ENCODE data around the gene AGBL5.

Gene AGBL5

DNA sequence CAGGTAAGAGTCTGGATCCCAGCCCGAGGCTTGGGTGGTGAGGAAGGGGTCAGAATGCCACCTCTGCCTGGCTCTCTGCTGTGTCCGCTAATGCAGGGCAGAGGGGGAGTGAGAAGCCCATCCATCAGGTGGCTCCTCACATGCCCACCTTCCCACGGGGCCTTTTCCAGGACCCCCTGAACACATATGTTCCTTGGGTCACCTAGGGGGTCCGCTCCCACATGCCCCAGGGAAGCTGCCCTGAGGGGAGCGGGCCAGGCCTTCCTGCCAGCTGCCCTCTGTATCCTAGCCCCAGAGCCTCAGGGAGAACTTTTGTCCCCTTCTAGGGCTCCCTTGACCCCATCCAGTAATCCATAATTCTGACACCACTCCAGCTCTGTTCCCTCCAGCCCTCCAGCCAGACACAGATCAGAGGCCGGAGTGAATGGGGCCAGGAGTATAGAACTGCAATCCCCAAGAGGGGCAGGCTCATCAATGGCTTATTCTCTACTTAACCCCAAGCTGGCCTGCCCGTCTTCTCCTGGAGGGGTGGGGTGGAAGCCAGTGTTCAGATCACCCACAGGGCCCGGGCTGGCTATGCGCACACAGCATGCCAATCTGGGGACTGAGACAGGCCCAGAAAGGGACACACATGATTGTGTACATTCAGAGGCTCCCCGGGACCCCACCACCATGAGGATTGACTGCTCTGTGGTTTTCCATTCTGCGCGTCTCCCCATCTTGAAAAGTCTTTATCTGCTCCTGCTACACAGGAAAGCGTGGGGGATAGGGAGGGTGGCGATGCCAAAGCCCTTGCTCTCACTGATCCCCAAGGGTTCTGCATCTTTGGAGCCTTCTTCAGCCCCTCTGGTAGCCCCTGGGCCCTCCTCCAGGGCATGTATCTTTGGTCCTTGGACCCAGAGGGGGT lies 28.0 kb downstream of the AGBL5 start:
- DNase-seq = no peak

DNA sequence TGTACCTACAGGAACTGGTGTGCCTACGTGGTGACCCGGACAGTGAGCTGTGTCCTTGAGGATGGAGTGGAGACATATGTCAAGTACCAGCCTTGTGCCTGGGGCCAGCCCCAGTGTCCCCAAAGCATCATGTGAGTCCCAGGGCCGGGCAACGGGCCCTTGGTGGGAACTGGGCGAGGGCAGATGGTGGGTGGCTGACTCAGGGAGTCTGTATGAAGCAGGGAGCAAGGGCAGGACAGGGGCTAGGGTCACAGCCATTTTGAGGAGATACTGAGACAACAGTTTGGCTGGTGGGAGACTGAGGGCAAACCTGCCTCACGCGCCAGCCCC lies 28.6 kb downstream of the AGBL5 start:
- DNase-seq = no peak

DNA sequence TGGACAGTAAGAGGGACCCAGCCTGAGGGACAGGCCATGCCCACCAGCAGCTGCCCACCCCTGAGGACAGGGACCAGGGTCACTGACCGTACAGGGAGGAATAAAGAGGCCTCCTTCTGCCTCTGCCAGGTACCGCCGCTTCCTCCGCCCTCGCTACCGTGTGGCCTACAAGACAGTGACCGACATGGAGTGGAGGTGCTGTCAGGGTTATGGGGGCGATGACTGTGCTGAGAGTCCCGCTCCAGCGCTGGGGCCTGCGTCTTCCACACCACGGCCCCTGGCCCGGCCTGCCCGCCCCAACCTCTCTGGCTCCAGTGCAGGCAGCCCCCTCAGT lies 29.1 kb downstream of the AGBL5 start:
- DNase-seq = no peak

DNA sequence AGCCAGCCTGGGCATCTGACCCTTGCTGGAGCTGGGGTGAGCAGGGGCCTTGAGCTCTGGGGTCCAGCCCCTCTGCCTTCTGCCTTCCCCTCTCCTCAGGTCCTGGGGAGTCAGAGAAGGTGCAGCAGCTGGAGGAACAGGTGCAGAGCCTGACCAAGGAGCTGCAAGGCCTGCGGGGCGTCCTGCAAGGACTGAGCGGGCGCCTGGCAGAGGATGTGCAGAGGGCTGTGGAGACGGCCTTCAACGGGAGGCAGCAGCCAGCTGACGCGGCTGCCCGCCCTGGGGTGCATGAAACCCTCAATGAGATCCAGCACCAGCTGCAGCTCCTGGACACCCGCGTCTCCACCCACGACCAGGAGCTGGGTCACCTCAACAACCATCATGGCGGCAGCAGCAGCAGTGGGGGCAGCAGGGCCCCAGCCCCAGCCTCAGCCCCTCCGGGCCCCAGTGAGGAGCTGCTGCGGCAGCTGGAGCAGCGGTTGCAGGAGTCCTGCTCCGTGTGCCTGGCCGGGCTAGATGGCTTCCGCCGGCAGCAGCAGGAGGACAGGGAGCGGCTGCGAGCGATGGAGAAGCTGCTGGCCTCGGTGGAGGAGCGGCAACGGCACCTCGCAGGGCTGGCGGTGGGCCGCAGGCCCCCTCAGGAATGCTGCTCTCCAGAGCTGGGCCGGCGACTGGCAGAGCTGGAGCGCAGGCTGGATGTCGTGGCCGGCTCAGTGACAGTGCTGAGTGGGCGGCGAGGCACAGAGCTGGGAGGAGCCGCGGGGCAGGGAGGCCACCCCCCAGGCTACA lies 30.7 kb downstream of the AGBL5 start:
- DNase-seq = no peak

DNA sequence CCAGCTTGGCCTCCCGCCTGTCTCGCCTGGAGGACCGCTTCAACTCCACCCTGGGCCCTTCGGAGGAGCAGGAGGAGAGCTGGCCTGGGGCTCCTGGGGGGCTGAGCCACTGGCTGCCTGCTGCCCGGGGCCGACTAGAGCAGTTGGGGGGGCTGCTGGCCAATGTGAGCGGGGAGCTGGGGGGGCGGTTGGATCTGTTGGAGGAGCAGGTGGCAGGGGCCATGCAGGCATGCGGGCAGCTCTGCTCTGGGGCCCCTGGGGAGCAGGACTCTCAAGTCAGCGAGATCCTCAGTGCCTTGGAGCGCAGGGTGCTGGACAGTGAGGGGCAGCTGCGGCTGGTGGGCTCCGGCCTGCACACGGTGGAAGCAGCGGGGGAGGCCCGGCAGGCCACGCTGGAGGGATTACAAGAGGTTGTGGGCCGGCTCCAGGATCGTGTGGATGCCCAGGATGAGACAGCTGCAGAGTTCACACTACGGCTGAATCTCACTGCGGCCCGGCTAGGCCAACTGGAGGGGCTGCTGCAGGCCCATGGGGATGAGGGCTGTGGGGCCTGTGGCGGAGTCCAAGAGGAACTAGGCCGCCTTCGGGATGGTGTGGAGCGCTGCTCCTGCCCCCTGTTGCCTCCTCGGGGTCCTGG lies 31.4 kb downstream of the AGBL5 start:
- no peak for DNase-seq

DNA sequence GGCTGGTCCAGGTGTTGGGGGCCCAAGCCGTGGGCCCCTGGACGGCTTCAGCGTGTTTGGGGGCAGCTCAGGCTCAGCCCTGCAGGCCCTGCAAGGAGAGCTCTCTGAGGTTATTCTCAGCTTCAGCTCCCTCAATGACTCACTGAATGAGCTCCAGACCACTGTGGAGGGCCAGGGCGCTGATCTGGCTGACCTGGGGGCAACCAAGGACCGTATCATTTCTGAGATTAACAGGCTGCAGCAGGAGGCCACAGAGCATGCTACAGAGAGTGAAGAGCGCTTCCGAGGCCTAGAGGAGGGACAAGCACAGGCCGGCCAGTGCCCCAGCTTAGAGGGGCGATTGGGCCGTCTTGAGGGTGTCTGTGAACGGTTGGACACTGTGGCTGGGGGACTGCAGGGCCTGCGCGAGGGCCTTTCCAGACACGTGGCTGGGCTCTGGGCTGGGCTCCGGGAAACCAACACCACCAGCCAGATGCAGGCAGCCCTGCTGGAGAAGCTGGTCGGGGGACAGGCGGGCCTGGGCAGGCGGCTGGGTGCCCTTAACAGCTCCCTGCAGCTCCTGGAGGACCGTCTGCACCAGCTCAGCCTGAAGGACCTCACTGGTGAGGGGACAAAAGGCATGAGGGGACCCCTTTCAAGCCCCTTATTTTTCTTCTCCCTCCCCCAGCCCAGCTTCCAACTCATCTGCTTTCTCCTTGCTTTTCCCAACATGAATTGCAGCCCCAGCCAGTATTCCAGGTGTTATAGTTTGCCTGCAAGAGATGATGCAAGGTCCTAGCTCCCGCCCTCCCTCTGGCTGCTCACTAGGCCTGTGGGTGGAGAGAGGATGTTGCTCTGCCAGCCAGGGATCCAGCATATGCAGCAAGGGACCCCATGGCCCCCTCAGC lies 32.2 kb downstream of the AGBL5 start:
- DNase-seq = no peak

DNA sequence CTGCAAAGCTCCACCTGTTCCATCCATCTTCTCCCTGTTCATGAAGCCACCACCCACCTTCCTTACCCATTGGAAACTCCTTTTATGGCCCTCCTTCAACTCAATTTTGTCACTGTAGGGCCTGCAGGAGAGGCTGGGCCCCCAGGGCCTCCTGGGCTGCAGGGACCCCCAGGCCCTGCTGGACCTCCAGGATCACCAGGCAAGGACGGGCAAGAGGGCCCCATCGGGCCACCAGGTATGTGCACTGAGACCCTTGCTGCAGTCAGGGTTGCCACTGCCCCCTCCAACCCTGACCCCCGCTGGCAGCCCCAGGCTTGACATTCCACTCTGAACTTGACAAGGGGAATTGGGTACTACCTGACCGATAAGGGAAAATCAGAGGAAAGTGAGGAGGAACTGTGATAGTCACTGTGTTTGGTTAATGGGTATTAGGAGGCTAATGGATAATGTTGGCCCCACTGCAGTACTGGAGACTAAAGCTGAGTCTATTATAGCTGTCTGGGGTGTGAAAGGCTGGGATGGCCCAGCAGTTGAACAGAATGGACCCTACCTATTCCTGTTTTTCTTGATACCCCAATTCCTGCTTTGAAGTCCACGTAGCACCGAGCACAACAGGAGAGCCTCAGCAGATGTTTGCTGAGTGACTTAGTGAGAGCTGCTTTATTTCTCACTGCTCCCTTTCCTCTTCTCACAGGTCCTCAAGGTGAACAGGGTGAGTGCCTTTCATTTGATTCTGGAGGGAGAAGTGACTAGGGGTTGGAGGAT lies 33.0 kb downstream of the AGBL5 start:
- no peak for DNase-seq

DNA sequence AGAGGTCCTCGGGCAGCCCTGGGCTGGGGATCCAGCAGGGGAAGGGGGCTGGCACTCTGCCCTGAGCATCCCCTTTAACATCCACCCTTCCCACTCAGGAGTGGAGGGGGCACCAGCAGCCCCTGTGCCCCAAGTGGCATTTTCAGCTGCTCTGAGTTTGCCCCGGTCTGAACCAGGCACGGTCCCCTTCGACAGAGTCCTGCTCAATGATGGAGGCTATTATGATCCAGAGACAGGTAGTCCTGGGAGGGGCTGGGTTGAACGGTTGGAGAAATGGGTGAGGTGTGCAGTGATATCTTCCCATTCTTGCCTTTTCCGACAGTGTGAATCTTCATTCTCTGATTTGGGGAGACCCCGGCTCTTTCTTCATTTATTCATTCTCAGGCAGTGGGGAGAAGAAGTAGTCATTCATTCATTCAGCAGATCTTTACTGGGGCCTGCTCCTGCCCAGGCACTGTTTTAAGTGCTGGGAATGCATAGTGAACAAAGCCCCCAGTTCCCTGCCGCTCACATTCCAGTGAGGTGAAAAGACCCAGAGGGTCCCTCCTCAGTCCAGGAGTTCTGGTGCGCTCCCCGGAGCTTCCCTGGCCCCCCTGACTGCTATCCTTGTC lies 33.7 kb downstream of the AGBL5 start:
- no peak for DNase-seq

DNA sequence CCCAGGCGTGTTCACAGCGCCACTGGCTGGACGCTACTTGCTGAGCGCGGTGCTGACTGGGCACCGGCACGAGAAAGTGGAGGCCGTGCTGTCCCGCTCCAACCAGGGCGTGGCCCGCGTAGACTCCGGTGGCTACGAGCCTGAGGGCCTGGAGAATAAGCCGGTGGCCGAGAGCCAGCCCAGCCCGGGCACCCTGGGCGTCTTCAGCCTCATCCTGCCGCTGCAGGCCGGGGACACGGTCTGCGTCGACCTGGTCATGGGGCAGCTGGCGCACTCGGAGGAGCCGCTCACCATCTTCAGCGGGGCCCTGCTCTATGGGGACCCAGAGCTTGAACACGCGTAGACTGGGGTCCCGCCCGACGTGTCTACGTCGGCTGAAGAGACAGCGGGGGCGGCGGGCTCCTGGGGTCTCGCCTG lies 34.2 kb downstream of the AGBL5 start:
- no peak for DNase-seq

DNA sequence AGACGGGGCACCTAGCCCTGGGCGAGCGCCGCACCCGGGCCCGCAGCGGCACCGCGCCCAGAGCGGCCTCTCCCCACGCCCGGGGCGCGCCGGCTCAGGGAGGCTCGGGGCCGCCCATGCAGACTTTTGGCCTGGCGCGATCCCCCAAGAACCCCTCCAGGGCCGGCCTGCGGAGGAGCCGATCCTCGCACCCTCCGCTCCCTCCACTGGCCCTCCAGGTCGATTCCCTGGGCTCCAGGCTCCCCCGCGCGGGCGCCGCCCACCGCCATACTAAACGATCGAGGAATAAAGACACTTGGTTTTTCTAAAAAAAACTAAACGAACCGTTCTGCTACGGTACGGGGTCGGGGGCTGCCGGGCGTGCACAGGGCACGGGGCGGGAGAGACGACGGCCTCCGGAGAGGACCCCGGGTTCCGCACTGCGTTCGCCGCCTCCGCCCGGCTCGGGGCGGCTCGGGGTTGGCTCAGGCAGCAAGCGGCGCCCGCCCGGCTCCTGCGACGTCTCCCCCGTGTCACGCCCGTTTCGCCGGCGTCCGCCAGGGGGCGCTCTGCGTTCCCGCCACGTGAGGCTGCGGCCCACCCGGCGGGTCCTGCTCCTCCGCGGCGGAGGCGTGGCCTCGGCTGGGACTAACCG lies 34.7 kb downstream of the AGBL5 start:
- DNase-seq = peak; percentile 29 to 80

DNA sequence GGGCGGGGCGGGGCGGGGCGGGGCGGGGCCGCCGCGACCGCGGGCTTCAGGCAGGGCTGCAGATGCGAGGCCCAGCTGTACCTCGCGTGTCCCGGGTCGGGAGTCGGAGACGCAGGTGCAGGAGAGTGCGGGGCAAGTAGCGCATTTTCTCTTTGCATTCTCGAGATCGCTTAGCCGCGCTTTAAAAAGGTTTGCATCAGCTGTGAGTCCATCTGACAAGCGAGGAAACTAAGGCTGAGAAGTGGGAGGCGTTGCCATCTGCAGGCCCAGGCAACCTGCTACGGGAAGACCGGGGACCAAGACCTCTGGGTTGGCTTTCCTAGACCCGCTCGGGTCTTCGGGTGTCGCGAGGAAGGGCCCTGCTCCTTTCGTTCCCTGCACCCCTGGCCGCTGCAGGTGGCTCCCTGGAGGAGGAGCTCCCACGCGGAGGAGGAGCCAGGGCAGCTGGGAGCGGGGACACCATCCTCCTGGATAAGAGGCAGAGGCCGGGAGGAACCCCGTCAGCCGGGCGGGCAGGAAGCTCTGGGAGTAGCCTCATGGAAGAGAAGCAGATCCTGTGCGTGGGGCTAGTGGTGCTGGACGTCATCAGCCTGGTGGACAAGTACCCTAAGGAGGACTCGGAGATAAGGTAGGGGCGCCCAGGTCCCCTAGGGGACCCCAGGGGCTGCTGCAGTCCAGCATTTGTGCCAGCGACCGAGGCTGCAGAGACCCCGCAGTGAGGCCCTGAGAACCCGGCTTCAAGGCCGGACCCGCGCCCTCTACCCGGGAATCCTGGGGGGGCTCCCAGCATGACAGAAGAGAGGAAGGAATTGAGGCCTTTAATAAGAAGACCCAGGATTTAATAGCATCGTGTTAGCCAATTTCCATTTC lies 35.5 kb downstream of the AGBL5 start, which contains the start of gene KHK:
KHK (plus strand) TSS at position 49 of the 870 bp plus-strand sequence; CDS start at position 537, 488 bp downstream.
- DNase-seq = no peak

DNA sequence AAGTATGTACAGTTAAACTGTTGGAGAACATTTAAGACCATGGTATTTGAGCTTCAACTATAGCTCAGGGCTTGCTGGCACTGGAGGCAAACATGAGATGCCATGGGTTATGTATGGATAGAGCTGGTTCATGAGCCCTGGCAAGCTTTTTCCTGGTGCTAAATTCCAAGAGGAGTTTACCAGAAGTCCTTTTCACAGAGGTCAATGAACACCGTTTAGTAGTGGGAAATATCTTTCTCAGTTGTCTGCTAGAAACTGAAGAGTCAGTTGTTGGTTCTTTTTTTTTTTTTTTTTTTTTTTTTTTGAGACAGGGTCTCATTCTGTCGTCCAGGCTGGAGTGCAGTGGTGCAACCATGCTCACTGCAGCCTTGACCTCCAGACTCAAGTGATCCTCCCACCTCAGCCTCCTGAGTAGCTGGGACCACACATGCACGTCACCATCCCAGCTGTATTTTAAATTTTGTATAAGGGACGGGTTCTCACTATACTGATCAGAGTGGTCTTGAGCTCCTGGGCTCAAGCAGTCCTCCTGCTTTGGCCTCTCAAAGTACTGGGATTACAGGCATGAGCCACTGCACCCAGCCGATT lies 36.4 kb downstream of the AGBL5 start:
- DNase-seq = no peak

DNA sequence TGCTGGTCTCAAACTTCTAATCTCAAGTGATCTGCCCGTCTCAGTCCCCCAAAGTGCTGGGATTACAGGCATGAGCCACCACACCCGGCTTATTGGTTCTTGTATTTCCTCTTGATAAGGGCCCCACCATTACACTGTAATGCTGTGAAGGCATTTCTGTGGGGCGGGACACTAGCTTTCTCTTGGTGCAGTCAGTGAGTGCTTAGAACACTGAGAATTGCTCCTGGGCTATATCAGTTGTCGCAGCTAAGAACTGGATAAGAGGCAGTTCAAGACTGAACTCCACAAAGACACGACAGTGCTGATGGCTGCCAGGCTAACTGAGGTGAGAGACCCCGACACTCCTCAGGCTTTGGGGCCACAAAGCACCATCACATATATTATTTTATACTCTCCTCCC lies 37.2 kb downstream of the AGBL5 start:
- DNase-seq = no peak

DNA sequence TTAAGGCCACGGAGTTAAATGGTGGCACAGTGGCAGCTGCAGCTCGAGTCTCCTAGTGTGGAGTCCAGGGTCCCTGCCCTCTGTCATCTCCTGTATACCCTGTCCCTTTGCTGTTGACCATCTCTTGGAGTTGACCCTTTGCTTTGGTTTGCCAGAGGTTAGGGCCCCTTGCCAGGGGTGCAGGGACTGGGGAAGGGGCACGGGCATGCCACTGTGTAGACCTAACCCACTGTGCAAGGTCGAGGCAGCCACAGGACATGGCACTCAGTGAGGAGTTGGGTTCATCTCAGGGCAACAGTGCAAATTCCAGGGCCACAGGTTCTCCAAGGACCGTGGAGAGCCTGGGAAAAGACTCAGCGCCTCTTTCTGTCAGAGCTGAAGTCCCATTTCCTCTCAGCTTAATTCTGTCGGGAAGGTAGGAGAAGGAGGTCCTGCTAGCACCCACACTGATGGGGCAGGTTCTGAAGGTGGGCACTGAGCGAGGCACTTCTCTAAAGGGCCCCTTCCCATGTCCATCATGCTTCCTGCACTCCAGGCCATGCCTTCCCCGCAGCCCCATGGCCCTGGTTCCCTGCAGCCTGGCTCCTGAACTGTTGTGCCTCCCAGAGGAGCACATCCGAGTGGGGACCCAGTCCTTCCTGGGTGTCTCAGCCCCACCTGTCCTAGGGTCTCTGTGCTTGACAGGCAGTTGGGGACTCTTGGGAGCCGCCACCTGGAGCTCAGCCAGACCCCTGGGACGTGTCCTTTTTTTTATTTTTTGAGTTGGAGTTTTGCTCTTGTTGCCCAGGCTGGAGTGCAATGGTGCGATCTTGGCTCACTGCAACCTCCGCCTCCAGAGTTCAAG lies 37.9 kb downstream of the AGBL5 start:
- DNase-seq = no peak

DNA sequence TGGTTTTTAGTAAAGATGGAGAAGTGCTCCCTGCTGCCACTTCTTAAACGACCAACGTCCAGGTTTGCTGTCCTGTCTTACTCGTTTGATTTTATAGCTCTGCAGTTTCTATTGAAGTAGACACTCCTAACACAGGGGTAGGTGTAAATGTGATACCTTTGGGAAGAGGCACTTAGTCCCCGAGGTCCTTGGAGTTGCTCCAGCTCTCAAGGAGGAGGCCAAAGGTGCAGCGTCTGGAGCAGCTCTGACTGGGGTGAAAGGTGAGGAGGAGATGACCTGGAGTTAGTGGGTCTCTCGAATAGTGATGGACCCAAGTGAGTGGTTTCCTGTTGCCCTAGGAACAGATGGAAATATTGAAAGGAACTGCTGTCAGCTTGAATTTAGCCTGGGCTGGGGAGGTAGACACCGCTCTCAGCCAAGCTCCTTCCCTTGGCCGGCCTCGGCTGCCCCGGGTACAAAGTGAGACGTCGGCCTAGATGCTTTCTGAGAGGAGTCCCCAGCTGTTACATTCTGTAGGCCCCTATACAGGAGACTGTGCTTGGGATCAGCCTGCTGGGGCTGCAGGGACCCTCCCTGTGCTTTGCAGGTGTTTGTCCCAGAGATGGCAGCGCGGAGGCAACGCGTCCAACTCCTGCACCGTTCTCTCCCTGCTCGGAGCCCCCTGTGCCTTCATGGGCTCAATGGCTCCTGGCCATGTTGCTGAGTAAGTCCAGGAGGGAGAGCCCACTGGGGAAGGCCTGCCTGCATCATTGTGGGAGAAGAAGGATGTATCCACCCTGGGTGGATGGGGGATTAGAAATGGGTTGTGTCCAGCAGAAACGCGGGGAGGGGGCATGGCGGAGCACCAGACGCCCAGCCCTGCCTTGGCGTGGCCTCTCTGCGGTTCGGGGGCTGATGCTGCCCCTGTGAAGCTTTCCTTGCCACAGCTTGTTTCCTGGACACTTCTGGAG lies 40.6 kb downstream of the AGBL5 start:
- no peak for DNase-seq

DNA sequence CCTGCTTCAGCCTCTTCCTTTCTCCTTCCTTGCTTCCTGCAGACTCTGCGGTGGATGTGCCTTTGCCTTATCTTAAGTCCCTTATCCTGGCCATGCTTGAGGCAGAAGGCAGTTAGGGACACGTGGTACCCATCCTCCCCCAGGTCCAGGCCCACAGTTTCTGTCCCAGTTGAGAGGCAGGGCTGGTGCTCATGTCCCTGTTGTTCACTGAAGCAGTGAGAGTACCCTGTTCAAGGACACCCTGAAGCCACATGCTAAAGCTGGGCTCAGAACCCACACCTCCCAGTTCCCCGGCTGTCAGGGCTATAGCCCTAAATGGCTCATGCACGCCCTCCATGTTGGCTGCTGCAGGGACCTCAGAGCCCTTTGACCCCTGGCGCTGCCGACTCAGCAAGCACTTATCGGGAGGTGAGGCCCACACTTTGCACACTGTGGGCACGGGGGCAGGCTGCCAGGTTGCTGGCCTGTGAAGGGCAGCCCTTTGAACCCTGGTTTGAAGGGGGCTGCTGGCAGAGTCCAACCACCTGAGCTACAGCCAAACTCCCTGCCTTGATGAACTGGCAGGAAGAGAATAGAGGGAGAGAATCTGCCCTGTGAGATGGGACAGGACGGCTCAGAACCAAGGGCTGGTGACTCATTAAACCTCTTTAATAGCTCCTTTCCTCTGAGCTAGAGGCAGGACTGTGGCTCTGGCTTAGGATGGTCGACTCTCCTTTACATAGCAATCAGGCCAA lies 41.4 kb downstream of the AGBL5 start:
- no peak for DNase-seq
